Measurements from ENCODE around the gene MAP6.

Gene MAP6

GRCh38 chr11:75571625-75572024, 97.2 kb downstream of the MAP6 start:
- H3K36me3 Mint-ChIP-seq (ENCODE audit: low read depth): peaks cover 56% of the 10 kb centered on the region
- H3K27ac Mint-ChIP-seq: no peak overlapping the region
- peaks cover 9% of the 10 kb centered on the region for H3K9me3 Mint-ChIP-seq
- no peak overlapping the region for H3K4me3 Mint-ChIP-seq
- intact Hi-C loops (cut with micrococcal nuclease): no loop called here
- peaks cover 6% of the 10 kb centered on the region for H3K27me3 Mint-ChIP-seq
- H3K4me1 Mint-ChIP-seq (ENCODE audit: low read depth): peaks cover 17% of the 10 kb centered on the region

- intact Hi-C loops (cut with micrococcal nuclease): no loop called here
- no peak overlapping the region for H3K4me3 Mint-ChIP-seq
Measured at GRCh38 chr11:75570559-75571139, 98.2 kb downstream of the MAP6 start.

GRCh38 chr11:75568616-75569219, 100.1 kb downstream of the MAP6 start:
- Mint-ChIP-seq H3K36me3 (ENCODE audit: low read depth) (peaks cover 59% of the 10 kb centered on the region), H3K27ac (no peak overlapping the region), H3K4me3 (no peak overlapping the region), H3K4me1 (ENCODE audit: low read depth) (peaks cover 7% of the 10 kb centered on the region), H3K27me3 (no peaks in the 10 kb centered on the region), H3K9me3 (no peaks in the 10 kb centered on the region)
- intact Hi-C loops (cut with micrococcal nuclease): no loop called here

More at GRCh38 chr11:75570559-75571139, 98.2 kb downstream of the MAP6 start:
- H3K27me3 Mint-ChIP-seq: peaks cover 4% of the 10 kb centered on the region
- no peak overlapping the region for H3K27ac Mint-ChIP-seq
- H3K4me1 Mint-ChIP-seq (ENCODE audit: low read depth): peaks cover 7% of the 10 kb centered on the region
- H3K9me3 Mint-ChIP-seq: no peaks in the 10 kb centered on the region
- peaks cover 59% of the 10 kb centered on the region for H3K36me3 Mint-ChIP-seq (ENCODE audit: low read depth)

GRCh38 chr11:75567971-75568370, 100.9 kb downstream of the MAP6 start:
- H3K27me3 Mint-ChIP-seq: no peaks in the 10 kb centered on the region
- H3K36me3 Mint-ChIP-seq (ENCODE audit: low read depth): peaks cover 56% of the 10 kb centered on the region
- intact Hi-C loops (cut with micrococcal nuclease): no loop called here
- peaks cover 15% of the 10 kb centered on the region for H3K4me1 Mint-ChIP-seq (ENCODE audit: low read depth)
- H3K4me3 Mint-ChIP-seq: no peak overlapping the region
- no peaks in the 10 kb centered on the region for H3K9me3 Mint-ChIP-seq
- no peak overlapping the region for H3K27ac Mint-ChIP-seq

- peaks cover 5% of the 10 kb centered on the region for H3K27me3 Mint-ChIP-seq
- peaks cover 53% of the 10 kb centered on the region for H3K36me3 Mint-ChIP-seq (ENCODE audit: low read depth)
- H3K4me3 Mint-ChIP-seq: no peak overlapping the region
- peaks cover 24% of the 10 kb centered on the region for H3K4me1 Mint-ChIP-seq (ENCODE audit: low read depth)
- H3K27ac Mint-ChIP-seq: no peak overlapping the region
- no peaks in the 10 kb centered on the region for H3K9me3 Mint-ChIP-seq
- intact Hi-C loops (cut with micrococcal nuclease): no loop called here
Measured at GRCh38 chr11:75566763-75567279, 102.0 kb downstream of the MAP6 start.

GRCh38 chr11:75565916-75566762, 102.7 kb downstream of the MAP6 start:
- Mint-ChIP-seq H3K27me3 (peaks cover 12% of the 10 kb centered on the region), H3K4me1 (ENCODE audit: low read depth) (peaks cover 29% of the 10 kb centered on the region), H3K9me3 (no peaks in the 10 kb centered on the region), H3K27ac (no peak overlapping the region), H3K36me3 (ENCODE audit: low read depth) (peaks cover 47% of the 10 kb centered on the region), H3K4me3 (no peak overlapping the region)
- intact Hi-C loops (cut with micrococcal nuclease): no loop called here

GRCh38 chr11:75565221-75565814, 103.5 kb downstream of the MAP6 start:
- peaks cover 39% of the 10 kb centered on the region for H3K36me3 Mint-ChIP-seq (ENCODE audit: low read depth)
- no peak overlapping the region for H3K4me3 Mint-ChIP-seq
- no peak overlapping the region for H3K27ac Mint-ChIP-seq
- intact Hi-C loops (cut with micrococcal nuclease): no loop called here
- peaks cover 29% of the 10 kb centered on the region for H3K4me1 Mint-ChIP-seq (ENCODE audit: low read depth)
- no peaks in the 10 kb centered on the region for H3K9me3 Mint-ChIP-seq
- peaks cover 16% of the 10 kb centered on the region for H3K27me3 Mint-ChIP-seq

- Mint-ChIP-seq H3K4me3 (no peak overlapping the region), H3K4me1 (ENCODE audit: low read depth) (peaks cover 29% of the 10 kb centered on the region), H3K9me3 (no peaks in the 10 kb centered on the region), H3K36me3 (ENCODE audit: low read depth) (peaks cover 31% of the 10 kb centered on the region), H3K27ac (peak overlapping the region; percentile 91), H3K27me3 (peaks cover 16% of the 10 kb centered on the region)
- intact Hi-C loops (cut with micrococcal nuclease): no loop called here
Measured at GRCh38 chr11:75563978-75564552, 104.8 kb downstream of the MAP6 start.

- intact Hi-C loops (cut with micrococcal nuclease): no loop called here
- H3K36me3 Mint-ChIP-seq (ENCODE audit: low read depth): peaks cover 26% of the 10 kb centered on the region
- peak overlapping the region; percentile 91 for H3K27ac Mint-ChIP-seq
Measured at GRCh38 chr11:75563501-75563977, 105.3 kb downstream of the MAP6 start.

GRCh38 chr11:75562836-75563484, 105.9 kb downstream of the MAP6 start:
- Mint-ChIP-seq H3K4me3 (peak overlapping the region; percentile 93), H3K27ac (peak overlapping the region; percentile 91), H3K36me3 (ENCODE audit: low read depth) (peaks cover 20% of the 10 kb centered on the region), H3K27me3 (peaks cover 16% of the 10 kb centered on the region), H3K9me3 (no peaks in the 10 kb centered on the region), H3K4me1 (ENCODE audit: low read depth) (peaks cover 29% of the 10 kb centered on the region)
- intact Hi-C loops (cut with micrococcal nuclease): no loop called here

More at GRCh38 chr11:75563501-75563977, 105.3 kb downstream of the MAP6 start:
- peaks cover 29% of the 10 kb centered on the region for H3K4me1 Mint-ChIP-seq (ENCODE audit: low read depth)
- peak overlapping the region; percentile 93 for H3K4me3 Mint-ChIP-seq
- H3K9me3 Mint-ChIP-seq: no peaks in the 10 kb centered on the region
- H3K27me3 Mint-ChIP-seq: peaks cover 16% of the 10 kb centered on the region

GRCh38 chr11:75562048-75562835, 106.6 kb downstream of the MAP6 start, which contains the start of gene SERPINH1:
Gene SERPINH1 (plus strand): TSS chr11:75562253. CDS start chr11:75566350, 4,097 bp downstream.
- Mint-ChIP-seq H3K9me3 (no peaks in the 10 kb centered on the region), H3K36me3 (ENCODE audit: low read depth) (peaks cover 15% of the 10 kb centered on the region), H3K27ac (peak within 1 kb of the TSS; percentile 91), H3K4me3 (peak within 1 kb of the TSS; percentile 93), H3K27me3 (peaks cover 17% of the 10 kb centered on the region), H3K4me1 (ENCODE audit: low read depth) (peaks cover 29% of the 10 kb centered on the region)
- intact Hi-C loops (cut with micrococcal nuclease): no loop called here

- intact Hi-C loops (cut with micrococcal nuclease): no loop called here
- peaks cover 17% of the 10 kb centered on the region for H3K27me3 Mint-ChIP-seq
- H3K27ac Mint-ChIP-seq: peak overlapping the region; percentile 91
Measured at GRCh38 chr11:75561426-75562047, 107.3 kb downstream of the MAP6 start.

More at GRCh38 chr11:75561426-75562047, 107.3 kb downstream of the MAP6 start:
- no peaks in the 10 kb centered on the region for H3K9me3 Mint-ChIP-seq
- peak overlapping the region; percentile 93 for H3K4me3 Mint-ChIP-seq
- H3K36me3 Mint-ChIP-seq (ENCODE audit: low read depth): peaks cover 9% of the 10 kb centered on the region
- peaks cover 29% of the 10 kb centered on the region for H3K4me1 Mint-ChIP-seq (ENCODE audit: low read depth)
